Panc1 (cell line): Measurements from ENCODE around the gene PLEKHG4B. TPM values are rescaled to one million over a fixed set of nuclear protein-coding genes. Genes with fewer than 3 reads are reported as not detected.
"Not testable (repeated sequence)": the region's sequence is repeated elsewhere in the genome, so short reads cannot be mapped to it uniquely, and the experiment has no call there.

ENCODE experiments used
- ATAC-seq: fragments of 200-7000 bp; cut with Tn5 transposase; 2 replicates; pipeline ENCODE4 v1.9.1; 2020; ENCODE audit warnings: mild to moderate bottlenecking, moderate library complexity
- BruUV-seq: library from RNA; stranded (reverse); fragments of 400-500 nt; replicated peaks from 2 replicates; lab custom pipeline; 2021; lab: Mats Ljungman, UMichigan
- CTCF ChIA-PET: fragments of 300-600 bp; sonication (Branson Sonifier 250); formaldehyde crosslinking; loops from one replicate; lab custom pipeline; 2022; ENCODE audit warnings: antibody characterized with exemption; lab: Charles Lee
- POLR2A ChIA-PET: fragments of 300-600 bp; sonication (Branson Sonifier 250); formaldehyde crosslinking; loops from one replicate; lab custom pipeline; 2022; ENCODE audit warnings: antibody characterized with exemption; lab: Charles Lee
- DNase-seq: peaks from one replicate; pipeline ENCODE4 v3.0.0-alpha.2; 2010; ENCODE audit warnings: low read depth, low spot score
- H3K27ac ChIP-seq: 2 replicates; pipeline ENCODE4 v1.5.1; 2011; ENCODE audit warnings: mild to moderate bottlenecking, low read length, inconsistent platforms
- H3K27me3 ChIP-seq: fragments of 200-500 bp; sonication (Bioruptor generic); 2 replicates; pipeline ENCODE4 v1.6.0; 2014; ENCODE audit warnings: low read length, inconsistent platforms; ENCODE audit not compliant: control insufficient read depth, insufficient read depth
- H3K36me3 ChIP-seq: fragments of 200-500 bp; sonication (Bioruptor generic); 2 replicates; pipeline ENCODE4 v1.5.1; 2014; ENCODE audit warnings: inconsistent platforms, mild to moderate bottlenecking, low read length, moderate library complexity; ENCODE audit not compliant: control insufficient read depth, insufficient read depth
- H3K4me1 ChIP-seq: 2 replicates; pipeline ENCODE4 v1.5.1; 2011; ENCODE audit warnings: inconsistent platforms, mild to moderate bottlenecking, low read length, moderate library complexity; ENCODE audit not compliant: control insufficient read depth, insufficient read depth
- H3K4me3 ChIP-seq, 2 experiments: 2 replicates each; pipeline ENCODE4 v1.5.1; 2011 to 2012; ENCODE audit warnings: low read depth in 2 of 2, low read length in 2 of 2, mild to moderate bottlenecking in 2 of 2, inconsistent platforms in 1 of 2, moderate library complexity in 1 of 2
- H3K9me3 ChIP-seq: fragments of 200-500 bp; sonication (Bioruptor generic); 2 replicates; pipeline ENCODE4 v1.5.1; 2014; ENCODE audit warnings: low read depth, mild to moderate bottlenecking, inconsistent platforms, low read length, moderate library complexity; ENCODE audit not compliant: control insufficient read depth, insufficient read depth
- POLR2AphosphoS5 ChIP-seq: IDR thresholded peaks from 2 replicates; pipeline ENCODE4 v1.6.1; 2012; ENCODE audit warnings: mild to moderate bottlenecking, low read depth, low read length, moderate library complexity
- SIN3A ChIP-seq: IDR thresholded peaks from 2 replicates; pipeline ENCODE4 v1.6.1; 2012; ENCODE audit warnings: low read depth, mild to moderate bottlenecking, low read length, moderate library complexity, borderline replicate concordance; ENCODE audit not compliant: insufficient read depth
- TCF7L2 ChIP-seq: IDR thresholded peaks from 2 replicates; pipeline ENCODE4 v1.6.1; 2011; ENCODE audit warnings: mild to moderate bottlenecking, low read depth, low read length, inconsistent platforms
- in situ Hi-C: cut with HindIII; loops from 2 replicates; pipeline ENCODE4 v1.10.0; 2016; ENCODE audit warnings: low sequenced_read_pairs, low pct_unique_long_range_greater_than_20kb
- intact Hi-C: fragments of 100-400 bp; cut with micrococcal nuclease; formaldehyde crosslinking; loops from one replicate; pipeline ENCODE4 v1.10.0; 2022; ENCODE audit not compliant: unreplicated experiment
- total RNA-seq: library from RNA; stranded (reverse); gene quantifications from one replicate; pipeline ENCODE4 v1.2.1, GENCODE V29; 2021; ENCODE audit not compliant: unreplicated experiment
- TF ChIP-seq, protein P1 (sequence below): fragments of 450-650 bp; IDR thresholded peaks from 2 replicates; pipeline ENCODE4 v1.5.1; 2017; ENCODE audit warnings: mild to moderate bottlenecking
- TF ChIP-seq, protein P2 (sequence below), 2 experiments: IDR thresholded peaks; 2 replicates each; pipeline ENCODE4 v1.6.1; 2011 to 2012; ENCODE audit warnings: low read depth in 2 of 2, control low read depth in 1 of 2, low read length in 1 of 2, mild to moderate bottlenecking in 1 of 2, moderate library complexity in 1 of 2; ENCODE audit not compliant: insufficient read depth in 1 of 2

The PLEKHG4B gene
- total RNA-seq, 1 experiment from 2014 or later: 8.9 TPM

DNA sequence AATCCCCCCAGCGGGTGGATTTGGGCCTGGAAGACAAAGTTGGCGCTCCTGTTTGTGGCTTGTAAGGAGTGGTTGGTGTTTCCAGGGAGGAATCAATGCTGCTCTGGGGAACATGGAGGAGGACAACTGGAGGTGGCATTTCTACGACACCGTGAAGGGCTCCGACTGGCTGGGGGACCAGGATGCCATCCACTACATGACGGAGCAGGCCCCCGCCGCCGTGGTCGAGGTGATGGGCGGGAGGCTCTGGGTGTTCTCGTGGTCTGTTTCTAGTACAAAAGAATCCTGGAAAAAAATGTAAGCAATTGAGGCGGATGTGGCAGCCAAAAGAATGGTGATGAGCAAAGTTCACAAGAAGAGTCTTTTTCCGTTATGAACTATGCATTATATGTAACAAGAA is 133.4 kb downstream of the PLEKHG4B start:
- DNase-seq (no peak), ATAC-seq (no peak)
- ChIA-PET POLR2A (no interaction called here), CTCF (no interaction called here)
- no peaks in the 10 kb centered on the region for H3K9me3 ChIP-seq
- TF ChIP-seq SIN3A: no peak
- TF ChIP-seq, protein P1, sequence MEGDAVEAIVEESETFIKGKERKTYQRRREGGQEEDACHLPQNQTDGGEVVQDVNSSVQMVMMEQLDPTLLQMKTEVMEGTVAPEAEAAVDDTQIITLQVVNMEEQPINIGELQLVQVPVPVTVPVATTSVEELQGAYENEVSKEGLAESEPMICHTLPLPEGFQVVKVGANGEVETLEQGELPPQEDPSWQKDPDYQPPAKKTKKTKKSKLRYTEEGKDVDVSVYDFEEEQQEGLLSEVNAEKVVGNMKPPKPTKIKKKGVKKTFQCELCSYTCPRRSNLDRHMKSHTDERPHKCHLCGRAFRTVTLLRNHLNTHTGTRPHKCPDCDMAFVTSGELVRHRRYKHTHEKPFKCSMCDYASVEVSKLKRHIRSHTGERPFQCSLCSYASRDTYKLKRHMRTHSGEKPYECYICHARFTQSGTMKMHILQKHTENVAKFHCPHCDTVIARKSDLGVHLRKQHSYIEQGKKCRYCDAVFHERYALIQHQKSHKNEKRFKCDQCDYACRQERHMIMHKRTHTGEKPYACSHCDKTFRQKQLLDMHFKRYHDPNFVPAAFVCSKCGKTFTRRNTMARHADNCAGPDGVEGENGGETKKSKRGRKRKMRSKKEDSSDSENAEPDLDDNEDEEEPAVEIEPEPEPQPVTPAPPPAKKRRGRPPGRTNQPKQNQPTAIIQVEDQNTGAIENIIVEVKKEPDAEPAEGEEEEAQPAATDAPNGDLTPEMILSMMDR: no peak
- TF ChIP-seq TCF7L2: no peak
- TF ChIP-seq, protein P2, sequence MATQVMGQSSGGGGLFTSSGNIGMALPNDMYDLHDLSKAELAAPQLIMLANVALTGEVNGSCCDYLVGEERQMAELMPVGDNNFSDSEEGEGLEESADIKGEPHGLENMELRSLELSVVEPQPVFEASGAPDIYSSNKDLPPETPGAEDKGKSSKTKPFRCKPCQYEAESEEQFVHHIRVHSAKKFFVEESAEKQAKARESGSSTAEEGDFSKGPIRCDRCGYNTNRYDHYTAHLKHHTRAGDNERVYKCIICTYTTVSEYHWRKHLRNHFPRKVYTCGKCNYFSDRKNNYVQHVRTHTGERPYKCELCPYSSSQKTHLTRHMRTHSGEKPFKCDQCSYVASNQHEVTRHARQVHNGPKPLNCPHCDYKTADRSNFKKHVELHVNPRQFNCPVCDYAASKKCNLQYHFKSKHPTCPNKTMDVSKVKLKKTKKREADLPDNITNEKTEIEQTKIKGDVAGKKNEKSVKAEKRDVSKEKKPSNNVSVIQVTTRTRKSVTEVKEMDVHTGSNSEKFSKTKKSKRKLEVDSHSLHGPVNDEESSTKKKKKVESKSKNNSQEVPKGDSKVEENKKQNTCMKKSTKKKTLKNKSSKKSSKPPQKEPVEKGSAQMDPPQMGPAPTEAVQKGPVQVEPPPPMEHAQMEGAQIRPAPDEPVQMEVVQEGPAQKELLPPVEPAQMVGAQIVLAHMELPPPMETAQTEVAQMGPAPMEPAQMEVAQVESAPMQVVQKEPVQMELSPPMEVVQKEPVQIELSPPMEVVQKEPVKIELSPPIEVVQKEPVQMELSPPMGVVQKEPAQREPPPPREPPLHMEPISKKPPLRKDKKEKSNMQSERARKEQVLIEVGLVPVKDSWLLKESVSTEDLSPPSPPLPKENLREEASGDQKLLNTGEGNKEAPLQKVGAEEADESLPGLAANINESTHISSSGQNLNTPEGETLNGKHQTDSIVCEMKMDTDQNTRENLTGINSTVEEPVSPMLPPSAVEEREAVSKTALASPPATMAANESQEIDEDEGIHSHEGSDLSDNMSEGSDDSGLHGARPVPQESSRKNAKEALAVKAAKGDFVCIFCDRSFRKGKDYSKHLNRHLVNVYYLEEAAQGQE (IDR thresholded peaks at IDR 0.05; ENCODE audit: insufficient read depth in 1 of 2, low read depth in 2 of 2, low read length in 1 of 2): no peak
- no peak for TF ChIP-seq POLR2AphosphoS5
- no peaks in the 10 kb centered on the region for H3K27me3 ChIP-seq
- no peak overlapping the region for H3K27ac ChIP-seq
- H3K4me3 ChIP-seq: no peak overlapping the region
- in situ Hi-C loops (no loop called here), intact Hi-C loops (no loop called here)
- no TSS peak for BruUV-seq
- peaks cover 13% of the 10 kb centered on the region for H3K36me3 ChIP-seq
- peaks cover 8% of the 10 kb centered on the region; the same call in 1 of the 2 replicates for H3K4me1 ChIP-seq

DNA sequence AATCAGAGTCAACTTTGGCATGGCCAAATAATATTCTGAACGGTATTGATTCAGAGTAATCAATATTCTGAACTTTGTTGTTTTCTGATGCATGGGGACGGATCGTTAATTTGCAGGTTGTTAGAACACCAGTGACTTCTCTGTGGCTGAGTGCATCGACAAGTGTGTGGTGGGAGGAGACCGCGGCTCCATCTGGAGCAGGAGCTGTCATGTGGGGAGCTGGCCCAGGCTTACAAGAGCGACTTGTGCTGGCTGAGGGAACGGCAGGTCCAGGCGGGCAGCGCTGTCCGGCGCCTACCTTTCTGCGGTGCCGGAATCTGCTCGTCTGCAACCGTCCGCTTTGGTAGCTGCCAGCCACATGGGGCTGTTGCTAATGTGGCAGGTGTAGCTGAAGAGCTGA is 135.4 kb downstream of the PLEKHG4B start:
- in situ Hi-C loops, CTCF ChIA-PET, POLR2A ChIA-PET, H3K4me1 ChIP-seq, intact Hi-C loops, H3K4me3 ChIP-seq, H3K9me3 ChIP-seq, H3K27me3 ChIP-seq, ATAC-seq, H3K27ac ChIP-seq, DNase-seq, BruUV-seq: not testable (repeated sequence)
- H3K36me3 ChIP-seq: peaks cover 13% of the 10 kb centered on the region

DNA sequence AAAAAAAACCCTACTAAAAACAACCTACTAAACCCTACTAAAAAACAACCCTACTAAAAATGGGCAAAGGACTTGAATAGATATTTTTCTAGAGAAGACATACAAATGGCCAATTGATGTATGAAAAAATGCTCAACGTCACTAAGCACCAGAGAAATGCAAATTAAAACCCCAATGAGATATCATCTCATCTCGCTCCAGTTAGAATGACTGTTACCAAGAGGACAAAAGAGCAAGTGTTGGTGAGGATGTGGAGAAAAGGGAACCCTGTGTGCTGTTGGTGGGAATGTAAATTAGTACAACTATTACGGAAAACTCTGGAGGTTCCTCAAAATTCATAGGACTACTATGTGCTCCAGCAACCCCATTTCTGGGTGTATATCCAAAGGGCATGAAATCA is 136.9 kb downstream of the PLEKHG4B start:
- intact Hi-C loops: no loop called here
- Histone ChIP-seq H3K27me3 (no peaks in the 10 kb centered on the region), H3K36me3 (peaks cover 13% of the 10 kb centered on the region), H3K4me1 (no peaks in the 10 kb centered on the region), H3K9me3 (no peaks in the 10 kb centered on the region), H3K4me3 (no peak overlapping the region), H3K27ac (no peak overlapping the region)
- ChIA-PET CTCF (no interaction called here), POLR2A (no interaction called here)
- DNase-seq: no peak
- TF ChIP-seq TCF7L2 (no peak), SIN3A (no peak), POLR2AphosphoS5 (no peak)
- no TSS peak for BruUV-seq
- in situ Hi-C loops: no loop called here
- ATAC-seq: no peak
